HG03139 (cell line): Measurements from ENCODE around the gene MEA1.
A peak's percentile ranks its signal among the peaks of the same experiment; 100 is the strongest.
"Not testable (repeated sequence)": the region's sequence is repeated elsewhere in the genome, so short reads cannot be mapped to it uniquely, and the experiment has no call there.

Source experiments
- ATAC-seq: cut with Tn5 transposase; IDR thresholded peaks from one replicate; pipeline ENCODE4 v1.9.1; 2021; ENCODE audit not compliant: unreplicated experiment

Gene MEA1

DNA sequence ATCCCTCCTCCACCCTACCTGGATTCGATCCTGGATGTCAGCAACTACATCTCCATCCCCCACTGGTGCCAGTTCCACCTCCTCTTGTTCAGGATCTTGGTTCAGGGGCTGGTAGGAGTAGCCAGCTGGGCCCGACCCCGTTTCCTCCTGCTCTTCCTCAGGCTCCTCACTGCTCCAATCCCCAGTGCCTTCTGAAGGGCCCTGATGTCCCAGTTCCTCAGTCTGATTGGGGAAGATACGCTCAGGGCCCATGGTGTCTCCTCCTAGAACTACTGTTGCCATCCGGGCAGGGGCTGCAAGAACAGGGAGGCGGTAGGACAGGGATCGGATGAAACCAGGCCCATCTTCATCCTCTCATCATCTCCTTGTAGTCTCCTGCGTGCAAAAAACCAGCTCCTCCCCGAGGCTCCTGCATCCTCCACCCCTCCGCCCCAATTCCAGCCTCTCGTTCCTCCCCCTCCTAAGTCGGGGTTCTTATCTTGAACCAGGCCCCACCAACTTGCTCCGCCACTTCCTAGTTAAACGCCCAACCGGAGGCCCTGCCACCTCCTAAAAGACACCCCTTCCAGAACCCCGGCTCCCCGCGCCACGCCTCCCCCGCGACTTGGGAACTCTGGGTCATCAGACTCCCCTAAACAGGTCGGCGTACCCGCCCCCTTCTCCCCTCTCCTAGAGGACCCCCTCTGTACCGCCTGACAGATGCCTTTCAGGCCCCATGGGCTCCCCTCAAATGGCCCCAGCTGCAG, 476 bp downstream of the MEA1 start:
- peak; percentile 5 for ATAC-seq

GRCh38 chr6:43012364-43012763, 1.4 kb downstream of the MEA1 start:
- ATAC-seq: no peak

- no peak for ATAC-seq
Observed at GRCh38 chr6:43011207-43011606, 2.5 kb downstream of the MEA1 start.

GRCh38 chr6:43009124-43009523, 4.6 kb downstream of the MEA1 start:
- ATAC-seq: no peak

DNA sequence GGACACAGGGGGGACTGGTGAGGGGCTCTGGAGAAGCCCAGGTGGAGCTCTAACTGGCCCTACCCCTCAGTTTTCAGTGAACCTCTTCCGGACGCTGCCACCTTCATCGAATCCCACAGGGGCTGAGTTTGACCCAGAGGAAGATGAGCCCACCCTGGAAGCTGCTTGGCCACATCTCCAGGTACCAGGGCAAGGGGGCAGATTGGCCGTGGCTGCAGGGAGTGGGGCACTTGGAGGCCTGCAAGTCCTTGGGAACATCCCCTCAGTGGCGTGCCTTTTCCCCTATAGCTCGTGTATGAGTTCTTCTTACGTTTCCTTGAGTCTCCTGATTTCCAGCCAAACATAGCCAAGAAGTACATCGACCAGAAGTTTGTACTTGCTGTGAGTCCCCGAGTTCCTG, 6.6 kb downstream of the MEA1 start:
- ATAC-seq: no peak

GRCh38 chr6:43006251-43006650, 7.5 kb downstream of the MEA1 start:
- no peak for ATAC-seq

DNA sequence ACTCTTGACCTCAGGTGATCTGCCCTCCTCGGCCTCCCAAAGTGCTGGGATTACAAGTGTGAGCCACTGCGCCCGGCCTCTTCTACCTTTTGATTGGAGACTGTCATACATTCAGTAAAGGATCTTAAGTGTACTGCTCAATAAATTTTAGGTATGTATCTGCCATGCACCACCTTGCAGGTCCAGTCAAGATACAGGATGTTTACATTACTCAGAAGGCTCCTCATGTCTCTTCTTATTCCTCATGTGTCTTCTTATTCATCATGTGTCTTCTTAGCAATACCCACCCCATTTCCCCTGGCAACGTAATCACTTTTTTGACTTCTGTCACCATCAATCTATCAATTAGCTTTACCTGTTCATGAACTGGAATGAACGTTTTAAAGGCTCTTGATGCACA, 7.9 kb downstream of the MEA1 start:
- no peak for ATAC-seq

- no peak for ATAC-seq
Observed at GRCh38 chr6:43001843-43002242, 11.9 kb downstream of the MEA1 start.

DNA sequence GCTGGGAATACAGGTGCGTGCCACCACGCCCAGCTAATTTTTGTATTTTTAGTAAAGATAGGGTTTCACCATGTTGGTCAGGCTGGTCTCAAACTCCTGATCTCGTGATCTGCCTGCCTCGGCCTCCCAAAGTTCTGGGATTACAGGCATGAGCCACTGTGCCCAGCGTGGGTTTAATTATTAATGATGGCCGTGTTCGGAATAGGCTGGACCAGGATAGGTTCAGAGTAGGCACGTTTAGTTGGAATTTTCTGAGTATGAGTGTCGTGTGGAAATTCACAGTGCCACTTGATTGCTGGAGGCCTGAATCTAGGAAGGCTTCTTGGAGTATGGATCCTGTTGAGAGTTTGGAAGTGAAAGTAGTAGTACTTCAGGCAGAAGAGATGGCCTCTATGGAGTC, 15.5 kb downstream of the MEA1 start:
- not testable (repeated sequence) for ATAC-seq

DNA sequence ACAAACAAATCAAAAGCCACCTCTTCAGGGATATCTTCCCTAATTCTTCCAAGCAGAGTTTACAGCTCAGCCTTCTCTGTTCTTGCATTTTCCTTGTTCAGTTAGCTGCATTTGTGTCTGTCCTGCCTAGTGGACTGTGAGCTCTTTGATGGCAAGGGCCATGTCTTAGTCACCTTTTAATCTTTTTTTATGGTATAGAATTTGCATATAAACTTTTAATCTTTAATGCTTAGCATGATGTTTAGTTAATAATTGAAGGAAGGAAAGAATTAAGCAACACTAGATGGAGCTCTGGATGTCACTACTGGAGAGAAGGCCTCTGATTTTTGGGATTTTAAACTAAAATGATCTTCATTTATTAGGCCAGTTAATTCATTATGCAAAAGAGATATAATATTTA, 17.2 kb downstream of the MEA1 start:
- no peak for ATAC-seq

DNA sequence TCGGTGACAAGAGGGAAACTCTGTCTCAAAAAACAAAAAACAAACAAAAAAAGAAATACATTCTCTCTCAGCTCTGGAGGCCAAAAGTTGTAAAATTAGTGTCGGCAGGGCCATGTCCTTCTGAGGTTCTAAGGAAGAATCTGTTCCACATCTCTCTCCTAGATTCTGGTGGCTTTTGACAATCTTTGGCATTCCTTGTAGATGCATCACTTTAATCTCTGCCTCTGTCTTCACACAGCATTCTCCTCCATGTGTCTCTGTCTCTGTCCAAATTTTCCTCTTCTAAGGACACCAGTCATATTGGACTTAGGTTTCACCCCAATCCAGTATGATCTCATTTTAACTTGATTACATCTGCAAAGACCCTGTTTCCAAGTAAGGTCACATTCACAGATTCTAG, 20.3 kb downstream of the MEA1 start:
- ATAC-seq: no peak

- ATAC-seq: no peak
Observed at GRCh38 chr6:42989923-42990322, 23.8 kb downstream of the MEA1 start.

DNA sequence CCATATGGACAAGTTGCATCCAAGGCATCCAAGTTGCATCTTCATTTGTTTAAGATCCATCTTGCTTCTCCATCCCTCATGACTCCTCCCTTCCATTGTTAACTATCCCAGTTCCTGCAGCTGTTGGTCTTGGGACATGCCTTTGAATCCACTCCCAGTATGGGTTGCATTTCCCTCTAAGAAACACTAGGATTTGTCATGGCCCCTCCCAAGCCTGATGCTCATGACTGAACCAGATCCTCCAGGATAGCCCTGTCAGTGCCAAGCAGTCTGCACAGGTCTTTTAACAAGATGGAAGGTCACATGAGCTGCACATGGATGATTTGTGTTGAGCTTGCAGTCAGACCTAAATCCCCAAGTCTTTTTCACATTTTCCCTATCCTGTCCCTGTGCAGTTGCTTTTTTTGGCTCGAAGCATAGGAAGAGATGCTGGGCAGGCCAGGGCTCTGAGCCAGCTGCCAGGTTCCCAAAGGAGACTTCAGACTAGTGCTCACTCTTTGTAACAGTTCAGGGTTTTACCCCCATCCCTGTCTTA, 25.2 kb downstream of the MEA1 start:
- ATAC-seq: no peak

- ATAC-seq: no peak
Observed at GRCh38 chr6:42987533-42988451, 26.0 kb downstream of the MEA1 start.

- ATAC-seq: no peak
Observed at GRCh38 chr6:42984924-42985475, 28.7 kb downstream of the MEA1 start.

DNA sequence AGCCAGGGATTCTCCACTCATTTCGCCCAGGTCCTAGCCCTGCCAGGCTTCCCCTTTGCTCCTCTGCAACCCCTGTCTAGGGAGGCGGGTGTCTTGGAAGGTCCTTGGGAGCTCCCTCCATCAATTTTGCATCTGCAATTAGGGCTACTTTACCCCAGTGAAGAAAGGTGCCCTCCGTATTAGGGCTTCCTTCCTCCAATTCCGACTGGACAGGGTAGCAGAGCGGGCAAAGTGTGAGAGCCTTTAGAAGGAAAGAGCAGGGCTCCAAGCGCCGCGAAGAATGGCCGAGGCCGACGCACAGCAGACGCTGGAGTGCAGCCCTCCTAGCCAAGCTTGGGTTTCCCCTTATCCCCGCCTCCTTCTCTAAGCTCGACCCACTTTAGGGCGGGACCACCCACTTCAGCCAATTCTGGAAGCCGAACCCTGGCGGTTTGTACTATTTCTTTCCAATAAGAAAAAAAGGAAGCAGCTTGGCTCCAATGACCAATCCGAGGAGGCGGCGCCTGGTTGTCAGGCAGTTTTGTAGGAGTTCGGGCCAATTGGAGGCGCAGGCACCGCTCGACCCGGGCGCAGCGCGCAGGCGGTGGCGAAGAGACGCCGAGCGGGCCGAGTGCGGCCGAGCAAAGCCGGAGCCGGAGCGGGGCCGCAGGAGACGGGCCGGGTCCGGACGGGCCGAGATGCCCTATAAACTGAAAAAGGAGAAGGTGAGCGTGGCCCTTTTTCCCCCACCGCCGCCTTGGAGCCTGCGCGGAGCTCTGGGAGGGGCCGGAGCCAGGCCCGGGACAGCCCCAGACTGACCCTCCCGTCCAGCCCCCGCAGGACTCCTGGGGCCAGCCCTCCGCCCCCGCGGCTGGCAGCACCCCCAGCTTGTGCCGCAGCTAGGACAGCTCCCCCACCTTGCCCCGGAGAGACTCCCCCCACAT, 29.5 kb downstream of the MEA1 start, which contains the start of gene PPP2R5D:
Gene PPP2R5D (plus strand): TSS at position 570 of the 923 bp plus-strand sequence. CDS start 108 bp downstream, at position 678.
- ATAC-seq: peak; percentile 87

- no peak for ATAC-seq
Observed at GRCh38 chr6:42981836-42982235, 31.9 kb downstream of the MEA1 start.

DNA sequence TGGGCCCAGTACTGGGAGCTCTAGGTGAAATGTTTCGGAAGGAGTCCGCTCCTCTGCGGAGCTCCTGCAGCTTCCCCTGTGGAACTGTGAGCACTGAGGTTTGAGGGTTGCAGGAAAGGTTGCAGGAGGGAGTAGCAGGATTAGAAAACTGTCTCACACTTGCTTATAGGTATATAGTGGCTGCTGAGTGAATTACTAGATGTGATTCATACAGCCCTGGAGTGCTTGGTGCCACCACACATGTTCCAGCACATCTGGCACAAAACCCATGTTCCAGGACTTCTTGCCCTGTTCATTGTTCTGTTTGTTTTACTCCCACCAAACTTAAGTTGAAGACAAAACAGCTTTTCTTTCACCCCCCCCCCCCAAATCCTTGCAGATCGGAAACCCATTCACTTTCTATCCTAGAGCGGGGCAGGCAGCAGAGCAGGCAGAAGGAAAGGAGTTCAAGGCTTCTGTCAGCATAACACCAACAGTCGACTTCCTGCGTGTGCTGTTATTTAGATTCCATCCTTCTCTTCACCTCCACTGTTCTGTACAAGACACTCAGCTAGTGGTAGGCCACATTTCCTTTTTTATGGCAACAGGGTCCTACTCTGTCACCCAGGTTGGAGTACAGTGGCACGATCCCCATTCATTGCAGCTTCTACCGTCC, 34.1 kb downstream of the MEA1 start:
- ATAC-seq: peak; percentile 7

GRCh38 chr6:42978839-42979522, 34.8 kb downstream of the MEA1 start, which contains the start of gene PEX6:
PEX6 (minus strand) TSS chr6:42979181; CDS start chr6:42979150, 31 bp downstream.
- peak; percentile 84 for ATAC-seq
